Adipocyte (in vitro differentiated cells): Measurements from ENCODE around the gene CCL21.
"Not testable (repeated sequence)": the region's sequence is repeated elsewhere in the genome, so short reads cannot be mapped to it uniquely, and the experiment has no call there.

Experiments used
- DNase-seq: peaks from one replicate; pipeline ENCODE4 v3.0.0-alpha.2; 2015; ENCODE audit warnings: low read depth
- H3K27me3 ChIP-seq: replicated peaks from 2 replicates; pipeline ENCODE4 v1.7.0; 2013; ENCODE audit warnings: mild to moderate bottlenecking, low read length, moderate library complexity; ENCODE audit not compliant: control insufficient read depth, insufficient read depth
- H3K36me3 ChIP-seq: 2 replicates; pipeline ENCODE4 v1.7.0; 2013; ENCODE audit warnings: low read length, mild to moderate bottlenecking, moderate library complexity; ENCODE audit not compliant: control insufficient read depth, insufficient read depth, severe bottlenecking
- H3K4me1 ChIP-seq: 2 replicates; pipeline ENCODE4 v1.7.0; 2013; ENCODE audit warnings: mild to moderate bottlenecking, low read length, moderate library complexity; ENCODE audit not compliant: control insufficient read depth, insufficient read depth
- H3K4me3 ChIP-seq: 2 replicates; pipeline ENCODE4 v1.7.0; 2013; ENCODE audit warnings: mild to moderate bottlenecking, low read length, moderate library complexity
- H3K9ac ChIP-seq: 2 replicates; pipeline ENCODE4 v1.7.0; 2013; ENCODE audit warnings: mild to moderate bottlenecking, low read length, moderate library complexity
- H3K9me3 ChIP-seq: 2 replicates; pipeline ENCODE4 v1.7.0; 2013; ENCODE audit warnings: mild to moderate bottlenecking, low read length, moderate library complexity; ENCODE audit not compliant: control insufficient read depth

CCL21 gene

GRCh38 chr9:34732478-34732877 is 22.5 kb upstream of the CCL21 start:
- no peaks in the 10 kb centered on the region for H3K36me3 ChIP-seq
- no peak overlapping the region for H3K4me3 ChIP-seq
- no peak overlapping the region for H3K9ac ChIP-seq
- no peaks in the 10 kb centered on the region for H3K27me3 ChIP-seq
- no peaks in the 10 kb centered on the region for H3K4me1 ChIP-seq
- H3K9me3 ChIP-seq, result no peaks in the 10 kb centered on the region
- no peak for DNase-seq

GRCh38 chr9:34723141-34723540 is 13.2 kb upstream of the CCL21 start:
- Histone ChIP-seq H3K9ac (no peak overlapping the region), H3K4me3 (no peak overlapping the region), H3K4me1 (no peaks in the 10 kb centered on the region), H3K9me3 (no peaks in the 10 kb centered on the region), H3K27me3 (no peaks in the 10 kb centered on the region), H3K36me3 (no peaks in the 10 kb centered on the region)
- DNase-seq, result no peak

- H3K4me3 ChIP-seq, H3K36me3 ChIP-seq, DNase-seq, H3K9ac ChIP-seq, H3K4me1 ChIP-seq, H3K27me3 ChIP-seq, H3K9me3 ChIP-seq: not testable (repeated sequence)
These were observed 9.8 kb upstream of the CCL21 start for GRCh38 chr9:34719769-34720025.

GRCh38 chr9:34719021-34719768 is 9.3 kb upstream of the CCL21 start:
- DNase-seq, result no peak
- Histone ChIP-seq H3K36me3 (no peaks in the 10 kb centered on the region), H3K27me3 (peaks cover 11% of the 10 kb centered on the region), H3K9me3 (no peaks in the 10 kb centered on the region), H3K4me3 (no peak overlapping the region), H3K9ac (no peak overlapping the region), H3K4me1 (no peaks in the 10 kb centered on the region)

GRCh38 chr9:34717996-34718614 is 8.2 kb upstream of the CCL21 start:
- H3K27me3 ChIP-seq, result peaks cover 14% of the 10 kb centered on the region
- no peaks in the 10 kb centered on the region for H3K36me3 ChIP-seq
- no peak for DNase-seq
- no peaks in the 10 kb centered on the region for H3K4me1 ChIP-seq
- H3K9ac ChIP-seq, result no peak overlapping the region
- H3K9me3 ChIP-seq, result peaks cover under 1% of the 10 kb centered on the region
- H3K4me3 ChIP-seq, result no peak overlapping the region

GRCh38 chr9:34716711-34717110 is 6.8 kb upstream of the CCL21 start:
- no peaks in the 10 kb centered on the region for H3K36me3 ChIP-seq
- DNase-seq, result no peak
- H3K9me3 ChIP-seq, result peaks cover 9% of the 10 kb centered on the region
- H3K4me1 ChIP-seq, result no peaks in the 10 kb centered on the region
- H3K4me3 ChIP-seq, result no peak overlapping the region
- H3K9ac ChIP-seq, result no peak overlapping the region
- peaks cover 14% of the 10 kb centered on the region for H3K27me3 ChIP-seq

- Histone ChIP-seq H3K4me1 (no peaks in the 10 kb centered on the region), H3K4me3 (no peak overlapping the region), H3K36me3 (no peaks in the 10 kb centered on the region), H3K27me3 (peaks cover 14% of the 10 kb centered on the region), H3K9me3 (peaks cover 9% of the 10 kb centered on the region), H3K9ac (no peak overlapping the region)
- no peak for DNase-seq
These were observed 5.8 kb upstream of the CCL21 start for GRCh38 chr9:34715639-34716215.

GRCh38 chr9:34714007-34714406 is 4.1 kb upstream of the CCL21 start:
- DNase-seq, result no peak
- H3K9ac ChIP-seq, result no peak overlapping the region

GRCh38 chr9:34712140-34712539 is 2.2 kb upstream of the CCL21 start:
- Histone ChIP-seq H3K4me1 (no peaks in the 10 kb centered on the region), H3K4me3 (no peak overlapping the region), H3K9ac (no peak overlapping the region), H3K9me3 (peaks cover 9% of the 10 kb centered on the region), H3K27me3 (peaks cover 11% of the 10 kb centered on the region), H3K36me3 (no peaks in the 10 kb centered on the region)
- DNase-seq, result no peak

More at GRCh38 chr9:34714007-34714406, 4.1 kb upstream of the CCL21 start:
- H3K4me3 ChIP-seq, result no peak overlapping the region
- peaks cover 14% of the 10 kb centered on the region for H3K27me3 ChIP-seq
- H3K4me1 ChIP-seq, result no peaks in the 10 kb centered on the region
- no peaks in the 10 kb centered on the region for H3K36me3 ChIP-seq
- peaks cover 9% of the 10 kb centered on the region for H3K9me3 ChIP-seq

GRCh38 chr9:34709196-34709978 is 549 bp downstream of the CCL21 start:
- H3K9ac ChIP-seq, result no peak overlapping the region
- H3K36me3 ChIP-seq, result no peaks in the 10 kb centered on the region
- DNase-seq, result no peak
- H3K4me1 ChIP-seq, result no peaks in the 10 kb centered on the region
- peaks cover 5% of the 10 kb centered on the region for H3K27me3 ChIP-seq
- H3K4me3 ChIP-seq, result no peak overlapping the region
- peaks cover 9% of the 10 kb centered on the region for H3K9me3 ChIP-seq

GRCh38 chr9:34707130-34707529 is 2.8 kb downstream of the CCL21 start:
- Histone ChIP-seq H3K4me1 (no peaks in the 10 kb centered on the region), H3K36me3 (no peaks in the 10 kb centered on the region), H3K9me3 (peaks cover 2% of the 10 kb centered on the region), H3K9ac (no peak overlapping the region), H3K27me3 (no peaks in the 10 kb centered on the region), H3K4me3 (no peak overlapping the region)
- DNase-seq, result no peak
